ENCODE measurements around the gene POU2AF2. TPM values are rescaled to one million over a fixed set of nuclear protein-coding genes. Genes with fewer than 3 reads are reported as not detected.

POU2AF2 gene
- total and polyA plus RNA-seq, 5 donors from 2014 or later: not detected

DNA sequence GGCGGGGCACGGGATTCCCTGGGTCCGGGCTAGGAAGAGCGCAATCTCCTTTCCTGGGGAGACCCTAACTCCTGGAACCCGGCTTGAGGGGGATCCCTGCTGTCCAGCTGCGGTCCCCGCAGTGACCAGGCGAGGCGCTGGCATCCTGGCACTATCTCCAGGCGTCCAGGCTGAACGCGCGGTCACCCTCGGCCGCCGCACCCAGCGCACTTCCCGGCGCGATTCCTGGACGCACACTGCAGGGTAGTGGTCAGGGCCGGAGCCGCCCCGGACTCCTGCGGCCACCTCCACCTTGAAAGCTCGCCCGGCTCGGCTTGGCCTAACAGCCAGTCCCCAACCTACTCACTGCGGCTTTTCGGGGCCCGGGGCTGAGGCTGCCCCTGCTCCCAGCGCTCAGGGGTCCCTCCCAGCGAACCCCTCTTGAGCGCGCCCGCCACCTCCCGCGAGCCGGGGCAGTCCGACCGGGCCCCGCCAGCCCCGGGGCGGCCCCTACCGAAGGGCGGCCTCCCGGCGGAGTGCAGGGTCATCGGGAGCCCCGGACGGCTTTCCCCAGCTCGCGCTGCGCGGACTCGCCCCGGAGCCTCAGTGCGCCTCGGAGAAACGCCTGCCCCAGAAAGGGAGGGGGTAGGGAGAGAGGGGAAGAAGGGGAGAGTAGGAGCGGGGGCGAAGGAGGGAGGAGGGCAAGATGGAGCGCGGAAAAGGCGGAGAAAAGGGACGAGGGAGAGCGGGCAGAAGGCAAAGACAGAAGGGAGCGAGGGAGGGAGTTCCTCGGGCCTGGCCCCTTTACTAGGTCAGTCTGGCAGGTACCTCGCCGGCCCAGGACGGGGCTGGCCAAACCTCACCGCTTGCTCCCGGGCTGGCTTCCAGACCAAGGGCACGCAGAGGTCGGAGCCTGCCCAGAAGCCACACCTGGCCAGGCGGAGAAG, 53.8 kb downstream of the POU2AF2 start:
- no peaks in the 10 kb centered on the region for H3K36me3 ChIP-seq (ENCODE audit: control insufficient read depth, insufficient read depth, low read length)
- peak in 1 of 2 donors; percentile 25 for ATAC-seq (ENCODE audit: low read depth in 2 of 2)
- peaks cover 47% of the 10 kb centered on the region for H3K27me3 Mint-ChIP-seq
- no peaks in the 10 kb centered on the region for H3K9me3 ChIP-seq (ENCODE audit: control insufficient read depth in 2 of 2, low read length in 2 of 2)
- H3K4me3 ChIP-seq (ENCODE audit: low read depth, low read length): no peak overlapping the region
- H3K27me3 ChIP-seq (ENCODE audit: control insufficient read depth, insufficient read depth, low read length): peaks cover 8% of the 10 kb centered on the region
- peaks cover 2% of the 10 kb centered on the region for H3K4me1 ChIP-seq (ENCODE audit: control insufficient read depth, insufficient read depth, low read length, poor library complexity, severe bottlenecking)
- peaks cover 0 to 2% (median 0%) of the 10 kb centered on the region in 7 donors for H3K9me3 Mint-ChIP-seq
- DNase-seq: no peak
- H3K36me3 Mint-ChIP-seq: no peaks in the 10 kb centered on the region
- H3K4me3 Mint-ChIP-seq: no peak overlapping the region
- no peak overlapping the region for H3K27ac Mint-ChIP-seq
- H3K4me1 Mint-ChIP-seq: peaks cover 0 to 4% (median 0%) of the 10 kb centered on the region in 4 donors
- H3K27ac ChIP-seq (ENCODE audit: insufficient read depth, low read length, poor library complexity, severe bottlenecking): no peak overlapping the region

DNA sequence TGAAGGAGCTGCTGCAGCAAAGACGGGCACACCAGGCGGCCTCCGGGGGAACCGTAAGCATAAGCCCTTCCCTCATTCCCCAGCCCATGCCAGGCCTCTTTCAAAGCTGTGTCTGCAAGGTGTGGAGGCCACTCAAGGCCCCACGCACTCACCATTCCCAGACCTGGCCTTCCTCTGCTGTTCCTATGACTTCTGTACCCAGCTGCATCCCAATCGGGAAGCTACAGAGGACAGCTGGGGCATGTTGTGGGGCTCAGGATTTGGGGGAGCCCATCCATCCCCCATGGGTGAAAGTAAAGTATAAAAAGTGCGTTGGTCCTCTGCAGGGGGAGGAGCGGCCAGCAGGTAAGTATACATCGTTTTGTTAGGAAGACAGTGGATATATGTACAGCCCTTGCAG, 55.0 kb downstream of the POU2AF2 start:
- Histone ChIP-seq H3K4me3 (ENCODE audit: low read depth, low read length) (no peak overlapping the region), H3K27ac (ENCODE audit: insufficient read depth, low read length, poor library complexity, severe bottlenecking) (no peak overlapping the region), H3K36me3 (ENCODE audit: control insufficient read depth, insufficient read depth, low read length) (no peaks in the 10 kb centered on the region), H3K9me3 (ENCODE audit: control insufficient read depth in 2 of 2, low read length in 2 of 2) (no peaks in the 10 kb centered on the region), H3K4me1 (ENCODE audit: control insufficient read depth, insufficient read depth, low read length, poor library complexity, severe bottlenecking) (peaks cover 2% of the 10 kb centered on the region), H3K27me3 (ENCODE audit: control insufficient read depth, insufficient read depth, low read length) (peaks cover 13% of the 10 kb centered on the region)
- DNase-seq (no peak), ATAC-seq (ENCODE audit: low read depth in 2 of 2) (no peak)
- Mint-ChIP-seq H3K27ac (no peak overlapping the region), H3K4me1 (peaks cover 0 to 4% (median 0%) of the 10 kb centered on the region in 4 donors), H3K27me3 (peaks cover 47% of the 10 kb centered on the region), H3K9me3 (peaks cover 0 to 2% (median 0%) of the 10 kb centered on the region in 7 donors), H3K36me3 (no peaks in the 10 kb centered on the region), H3K4me3 (peak overlapping the region in 1 of 4 donors; percentile 35)

DNA sequence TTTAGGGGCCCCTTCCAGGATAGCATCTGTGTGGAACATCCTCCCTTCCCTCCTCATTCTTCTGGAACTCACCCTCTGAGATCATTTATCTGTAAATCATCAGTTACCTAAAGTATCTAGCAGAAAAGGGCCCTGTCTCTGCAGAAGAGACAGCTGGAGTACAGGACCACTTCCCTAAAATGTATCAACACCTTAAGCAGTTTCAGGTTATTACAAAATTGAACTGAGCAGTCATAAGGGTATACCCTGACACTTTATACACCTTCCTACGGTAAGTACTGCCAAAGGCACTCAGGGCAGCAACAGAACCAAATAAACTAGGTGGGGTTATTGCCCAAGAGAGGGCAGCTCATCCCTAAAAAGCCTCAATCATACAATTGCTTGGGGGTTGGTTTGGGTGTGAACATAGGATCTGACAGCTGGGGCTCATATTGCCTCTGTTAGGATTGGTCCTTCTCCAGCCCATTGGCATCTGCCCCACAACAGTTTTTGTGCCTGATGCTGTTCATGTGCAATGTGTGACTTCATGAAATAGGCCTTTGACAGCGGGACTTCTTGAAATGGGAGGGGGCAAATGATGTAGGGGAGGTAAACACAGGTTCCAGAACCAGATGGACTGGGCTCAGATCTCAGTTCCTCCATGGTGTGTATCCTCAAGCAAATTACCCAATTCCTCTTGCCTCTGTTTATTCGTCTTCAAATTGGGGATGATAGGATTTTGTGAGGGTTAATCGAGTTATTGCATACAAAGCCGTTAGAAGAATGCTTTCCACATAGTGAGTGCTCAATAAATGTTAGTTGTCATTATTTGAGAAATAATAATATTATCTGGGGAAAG, 55.7 kb downstream of the POU2AF2 start:
- Histone ChIP-seq H3K27me3 (ENCODE audit: control insufficient read depth, insufficient read depth, low read length) (peaks cover 16% of the 10 kb centered on the region), H3K9me3 (ENCODE audit: control insufficient read depth in 2 of 2, low read length in 2 of 2) (no peaks in the 10 kb centered on the region), H3K4me3 (ENCODE audit: low read depth, low read length) (no peak overlapping the region), H3K27ac (ENCODE audit: insufficient read depth, low read length, poor library complexity, severe bottlenecking) (no peak overlapping the region), H3K4me1 (ENCODE audit: control insufficient read depth, insufficient read depth, low read length, poor library complexity, severe bottlenecking) (peaks cover 2% of the 10 kb centered on the region), H3K36me3 (ENCODE audit: control insufficient read depth, insufficient read depth, low read length) (no peaks in the 10 kb centered on the region)
- H3K27ac Mint-ChIP-seq: no peak overlapping the region
- peaks cover 49% of the 10 kb centered on the region for H3K27me3 Mint-ChIP-seq
- no peak overlapping the region for H3K4me3 Mint-ChIP-seq
- H3K36me3 Mint-ChIP-seq: no peaks in the 10 kb centered on the region
- DNase-seq (no peak), ATAC-seq (ENCODE audit: low read depth in 2 of 2) (no peak)
- peaks cover 0 to 2% (median 0%) of the 10 kb centered on the region in 7 donors for H3K9me3 Mint-ChIP-seq
- peaks cover 0 to 4% (median 0%) of the 10 kb centered on the region in 4 donors for H3K4me1 Mint-ChIP-seq

DNA sequence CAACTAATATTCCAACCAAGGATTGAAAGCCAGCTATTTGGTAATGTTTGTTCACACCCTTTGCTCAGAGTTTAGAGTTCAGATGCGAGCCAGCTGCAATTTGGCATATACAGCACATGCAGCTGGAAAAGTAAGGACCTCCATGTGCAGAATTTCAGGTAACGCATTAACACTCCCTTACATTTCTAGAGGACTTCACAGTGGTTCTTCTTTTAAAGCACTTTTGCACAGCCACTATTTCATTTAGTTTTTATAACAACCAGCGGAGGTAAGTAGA, 56.3 kb downstream of the POU2AF2 start:
- H3K27ac Mint-ChIP-seq: no peak overlapping the region
- H3K36me3 Mint-ChIP-seq: no peaks in the 10 kb centered on the region
- peaks cover 46% of the 10 kb centered on the region for H3K27me3 Mint-ChIP-seq
- Histone ChIP-seq H3K27ac (ENCODE audit: insufficient read depth, low read length, poor library complexity, severe bottlenecking) (no peak overlapping the region), H3K4me1 (ENCODE audit: control insufficient read depth, insufficient read depth, low read length, poor library complexity, severe bottlenecking) (peaks cover 2% of the 10 kb centered on the region), H3K9me3 (ENCODE audit: control insufficient read depth in 2 of 2, low read length in 2 of 2) (no peaks in the 10 kb centered on the region), H3K36me3 (ENCODE audit: control insufficient read depth, insufficient read depth, low read length) (no peaks in the 10 kb centered on the region), H3K4me3 (ENCODE audit: low read depth, low read length) (no peak overlapping the region), H3K27me3 (ENCODE audit: control insufficient read depth, insufficient read depth, low read length) (peaks cover 19% of the 10 kb centered on the region)
- H3K9me3 Mint-ChIP-seq: no peaks in the 10 kb centered on the region
- H3K4me3 Mint-ChIP-seq: no peak overlapping the region
- no peak for ATAC-seq (ENCODE audit: low read depth in 2 of 2)
- H3K4me1 Mint-ChIP-seq: peaks cover 0 to 4% (median 0%) of the 10 kb centered on the region in 4 donors
- no peak for DNase-seq

DNA sequence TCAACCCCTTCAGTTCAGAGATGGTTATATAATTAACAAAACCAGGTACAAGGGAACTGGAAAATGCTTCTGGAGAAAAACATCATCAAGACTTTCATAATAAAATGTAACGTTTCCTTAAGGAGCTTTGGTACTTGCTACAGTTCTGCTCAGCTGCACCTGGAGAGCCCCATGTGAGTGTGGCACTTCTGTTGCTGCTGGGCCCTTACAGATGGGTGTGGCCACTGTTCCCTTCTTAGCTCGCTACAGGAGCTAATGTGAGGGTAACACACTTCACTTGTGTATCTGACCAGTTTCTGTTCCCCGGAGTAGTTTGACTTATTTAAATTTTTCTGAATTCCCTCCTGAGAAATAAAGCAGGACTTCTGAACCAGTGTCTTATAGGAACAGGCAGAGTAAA, 56.8 kb downstream of the POU2AF2 start:
- H3K4me1 ChIP-seq (ENCODE audit: control insufficient read depth, insufficient read depth, low read length, poor library complexity, severe bottlenecking): peaks cover 2% of the 10 kb centered on the region
- DNase-seq (no peak), ATAC-seq (ENCODE audit: low read depth in 2 of 2) (no peak)
- no peak overlapping the region for H3K4me3 ChIP-seq (ENCODE audit: low read depth, low read length)
- H3K36me3 Mint-ChIP-seq: no peaks in the 10 kb centered on the region
- no peaks in the 10 kb centered on the region for H3K9me3 Mint-ChIP-seq
- no peak overlapping the region for H3K27ac Mint-ChIP-seq
- H3K27ac ChIP-seq (ENCODE audit: insufficient read depth, low read length, poor library complexity, severe bottlenecking): no peak overlapping the region
- peaks cover 0 to 4% (median 0%) of the 10 kb centered on the region in 4 donors for H3K4me1 Mint-ChIP-seq
- no peak overlapping the region for H3K4me3 Mint-ChIP-seq
- H3K27me3 Mint-ChIP-seq: peaks cover 45% of the 10 kb centered on the region
- no peaks in the 10 kb centered on the region for H3K9me3 ChIP-seq (ENCODE audit: control insufficient read depth in 2 of 2, low read length in 2 of 2)
- H3K27me3 ChIP-seq (ENCODE audit: control insufficient read depth, insufficient read depth, low read length): peaks cover 19% of the 10 kb centered on the region
- no peaks in the 10 kb centered on the region for H3K36me3 ChIP-seq (ENCODE audit: control insufficient read depth, insufficient read depth, low read length)

DNA sequence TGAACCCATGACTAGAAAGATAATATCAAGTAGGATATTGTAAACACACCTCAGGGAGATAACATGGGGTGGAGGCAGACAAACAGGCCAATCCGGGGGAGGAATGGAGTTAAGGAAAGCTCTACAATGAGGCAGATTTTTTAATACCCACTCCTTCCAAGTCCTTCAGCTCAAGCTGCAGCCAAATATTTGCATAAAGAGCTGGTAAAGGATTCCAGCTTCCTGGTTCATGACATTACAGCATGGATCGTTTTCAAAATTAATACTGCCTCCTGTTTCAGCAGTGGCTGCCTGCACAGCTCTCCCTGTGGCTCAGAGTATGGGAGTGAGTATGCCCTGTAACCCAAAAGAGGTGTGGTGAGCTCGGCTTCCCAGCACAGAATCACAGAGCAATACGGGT, 57.9 kb downstream of the POU2AF2 start:
- H3K4me3 ChIP-seq (ENCODE audit: low read depth, low read length): no peak overlapping the region
- no peak overlapping the region for H3K27ac ChIP-seq (ENCODE audit: insufficient read depth, low read length, poor library complexity, severe bottlenecking)
- Mint-ChIP-seq H3K27ac (no peak overlapping the region), H3K4me3 (no peak overlapping the region), H3K36me3 (no peaks in the 10 kb centered on the region), H3K27me3 (peaks cover 45% of the 10 kb centered on the region), H3K9me3 (no peaks in the 10 kb centered on the region), H3K4me1 (no peaks in the 10 kb centered on the region)
- no peak for ATAC-seq (ENCODE audit: low read depth in 2 of 2)
- H3K4me1 ChIP-seq (ENCODE audit: control insufficient read depth, insufficient read depth, low read length, poor library complexity, severe bottlenecking): peaks cover 2% of the 10 kb centered on the region
- H3K27me3 ChIP-seq (ENCODE audit: control insufficient read depth, insufficient read depth, low read length): peaks cover 21% of the 10 kb centered on the region
- H3K9me3 ChIP-seq (ENCODE audit: control insufficient read depth in 2 of 2, low read length in 2 of 2): no peaks in the 10 kb centered on the region
- no peaks in the 10 kb centered on the region for H3K36me3 ChIP-seq (ENCODE audit: control insufficient read depth, insufficient read depth, low read length)
- no peak for DNase-seq

DNA sequence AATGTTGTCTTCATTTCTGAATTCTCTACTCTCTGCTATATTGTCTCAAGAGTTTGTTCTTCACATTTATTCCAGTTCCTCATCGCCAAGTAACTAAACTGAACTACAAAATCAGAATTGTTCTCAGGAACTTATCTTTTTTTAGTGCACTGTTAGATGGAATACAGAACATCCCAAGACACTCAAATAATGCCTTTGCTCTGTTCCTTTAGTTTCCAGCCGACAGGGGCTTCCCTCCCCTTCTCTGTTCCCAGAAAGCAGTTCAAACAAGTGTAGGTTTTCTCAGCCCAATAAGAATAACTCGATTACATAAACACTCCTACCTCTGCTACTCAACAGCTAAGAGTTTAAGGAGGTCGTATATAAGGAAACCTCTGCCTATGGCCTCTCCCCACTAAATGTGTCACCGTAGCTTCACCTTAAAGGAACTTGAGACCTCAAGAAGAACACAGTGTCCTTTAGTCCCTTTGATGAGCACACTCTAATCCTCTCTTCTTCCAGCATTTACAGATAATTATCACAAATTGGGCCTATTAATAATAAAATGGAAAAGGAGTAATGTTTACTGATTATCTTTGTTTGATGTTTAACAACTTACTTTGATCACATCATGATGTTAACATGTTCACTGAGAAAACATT, 59.8 kb downstream of the POU2AF2 start:
- ATAC-seq (ENCODE audit: low read depth in 2 of 2): no peak
- H3K27me3 Mint-ChIP-seq: peaks cover 44% of the 10 kb centered on the region
- no peak overlapping the region for H3K4me3 Mint-ChIP-seq
- H3K27ac ChIP-seq (ENCODE audit: insufficient read depth, low read length, poor library complexity, severe bottlenecking): no peak overlapping the region
- peaks cover 21% of the 10 kb centered on the region for H3K27me3 ChIP-seq (ENCODE audit: control insufficient read depth, insufficient read depth, low read length)
- H3K27ac Mint-ChIP-seq: no peak overlapping the region
- H3K9me3 ChIP-seq (ENCODE audit: control insufficient read depth in 2 of 2, low read length in 2 of 2): no peaks in the 10 kb centered on the region
- no peaks in the 10 kb centered on the region for H3K36me3 Mint-ChIP-seq
- DNase-seq: no peak
- no peaks in the 10 kb centered on the region for H3K36me3 ChIP-seq (ENCODE audit: control insufficient read depth, insufficient read depth, low read length)
- H3K9me3 Mint-ChIP-seq: no peaks in the 10 kb centered on the region
- no peaks in the 10 kb centered on the region for H3K4me1 Mint-ChIP-seq
- H3K4me1 ChIP-seq (ENCODE audit: control insufficient read depth, insufficient read depth, low read length, poor library complexity, severe bottlenecking): no peaks in the 10 kb centered on the region
- no peak overlapping the region for H3K4me3 ChIP-seq (ENCODE audit: low read depth, low read length)

Data from CD4-positive, CD25-positive, alpha-beta regulatory T cell (primary cell).